NCI-H146 treated with DMSO at 0.1 percent for 48 hours (cell line): ENCODE results near the gene ELL.
A peak's percentile ranks its signal among the peaks of the same experiment; 100 is the strongest.

Source experiments
- DNase-seq: peaks from one replicate; lab custom pipeline; 2025; ENCODE audit not compliant: unreplicated experiment; lab: John Stamatoyannopoulos, UW

The ELL gene

GRCh38 chr19:18473003-18473705 is 48.7 kb downstream of the ELL start:
- no peak for DNase-seq

GRCh38 chr19:18470787-18471186 is 51.1 kb downstream of the ELL start:
- DNase-seq, result no peak

GRCh38 chr19:18469069-18469846 is 52.6 kb downstream of the ELL start:
- no peak for DNase-seq

- no peak for DNase-seq
Observed at GRCh38 chr19:18468517-18468916, 53.4 kb downstream of the ELL start.

DNA sequence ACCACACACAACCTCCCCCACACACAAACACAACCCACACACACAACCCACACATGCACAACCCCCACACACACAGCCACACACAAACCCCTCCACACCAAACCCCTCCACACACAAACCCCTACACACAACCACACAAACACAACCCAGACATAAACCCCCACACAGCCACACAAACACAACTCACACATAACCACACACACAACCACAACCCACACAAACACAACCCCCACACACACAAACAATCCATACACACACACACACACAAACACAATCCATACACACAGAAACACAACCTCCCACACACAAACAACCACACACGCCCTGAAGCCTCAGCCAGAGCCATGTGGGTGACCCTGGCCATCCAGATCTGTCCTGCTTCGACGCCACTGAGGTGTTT is 53.9 kb downstream of the ELL start:
- DNase-seq, result no peak

DNA sequence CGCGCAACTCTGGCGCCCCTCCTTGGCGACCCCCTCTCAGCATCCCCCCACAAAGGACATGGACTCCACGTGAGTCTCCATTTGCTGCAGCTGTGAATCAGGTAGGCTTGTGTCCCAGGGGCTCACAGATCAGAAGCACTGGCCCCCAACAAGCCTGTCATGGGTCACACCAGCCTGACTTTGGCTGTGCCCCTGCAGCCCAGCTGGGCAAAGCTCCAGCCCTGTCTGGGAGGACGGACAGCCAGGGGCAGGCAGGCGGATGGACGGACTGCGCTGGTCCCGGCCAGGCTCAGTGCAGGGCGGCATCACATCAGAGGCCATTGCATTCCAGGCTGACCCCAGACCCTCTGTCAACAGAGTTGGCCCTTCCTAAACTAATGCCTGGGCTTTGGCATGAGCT is 55.5 kb downstream of the ELL start:
- DNase-seq, result no peak

DNA sequence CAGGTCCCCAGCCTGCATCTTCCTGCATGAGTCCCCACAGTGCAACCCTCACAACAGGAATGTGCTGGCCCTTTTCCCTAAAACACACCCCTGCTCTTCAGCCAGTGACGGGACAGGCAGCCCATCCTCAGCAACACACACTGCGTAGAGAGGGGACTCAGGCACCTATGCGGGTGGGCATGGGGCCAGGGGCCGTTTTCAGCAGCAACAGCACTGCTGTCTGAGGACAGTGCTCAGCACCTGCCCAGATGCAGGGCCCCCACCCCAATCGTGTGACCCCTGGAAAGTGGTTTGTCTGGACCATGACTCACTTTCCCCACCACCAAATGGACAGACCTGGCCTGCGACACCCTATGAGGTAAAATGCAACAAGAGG is 55.9 kb downstream of the ELL start:
- no peak for DNase-seq

DNA sequence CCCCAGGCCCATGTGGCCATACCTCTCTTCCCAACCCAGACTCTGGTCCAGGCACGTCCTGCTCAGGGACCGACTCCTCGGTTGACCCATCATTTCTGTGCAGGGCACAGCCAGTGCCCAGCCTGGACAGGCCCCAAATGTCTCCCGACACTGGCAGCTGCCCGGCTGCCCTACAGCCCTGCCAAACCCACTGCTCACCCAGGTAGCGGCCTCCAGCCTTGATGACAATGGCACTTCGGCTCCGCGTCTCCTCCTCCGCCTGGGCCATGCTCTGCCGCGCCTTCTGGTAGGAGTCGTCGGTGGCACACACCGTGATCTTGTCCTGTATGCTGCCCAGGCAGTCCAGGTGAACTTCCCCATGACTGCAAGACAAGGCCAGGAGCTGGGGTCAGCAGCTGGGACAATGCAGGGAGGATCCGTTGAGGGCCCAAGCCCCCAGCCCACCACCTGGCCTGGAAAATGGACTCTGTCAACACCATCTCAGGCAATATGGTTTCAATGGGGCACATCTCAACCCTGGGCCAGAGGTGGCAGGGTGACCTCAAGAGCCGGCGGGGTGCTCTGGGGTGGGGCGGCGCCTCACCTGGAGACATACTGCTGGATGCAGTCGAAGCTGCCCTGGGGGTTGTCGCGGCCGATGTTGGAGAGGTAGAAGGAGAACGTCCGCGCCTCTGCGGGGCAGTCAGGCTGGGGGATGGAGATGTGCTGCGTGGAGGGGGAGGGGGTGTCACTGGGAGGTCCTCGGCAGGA is 56.5 kb downstream of the ELL start:
- DNase-seq, result no peak

DNA sequence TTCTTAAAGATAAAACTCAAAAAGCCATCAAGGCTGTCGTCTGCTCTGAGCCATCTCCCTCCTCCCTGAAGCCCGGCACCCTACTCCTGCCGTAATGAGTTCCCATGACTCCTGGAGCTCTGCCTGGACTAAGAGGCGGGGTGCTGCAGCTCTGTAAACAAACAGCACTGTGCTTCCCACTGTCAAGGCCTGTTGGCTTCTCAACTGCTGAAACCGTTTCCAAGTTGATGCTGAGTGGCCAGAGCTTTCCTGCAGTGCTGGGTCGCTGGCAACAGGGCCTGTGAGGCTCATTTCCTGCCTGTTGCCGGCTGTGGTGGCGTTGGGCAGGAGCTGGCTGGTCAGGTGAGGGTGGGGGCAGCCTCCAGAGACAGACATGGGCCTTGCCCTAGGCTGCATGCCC is 57.2 kb downstream of the ELL start:
- DNase-seq, result peak; percentile 52

- DNase-seq, result no peak
Observed at GRCh38 chr19:18461471-18461870, 60.4 kb downstream of the ELL start.

DNA sequence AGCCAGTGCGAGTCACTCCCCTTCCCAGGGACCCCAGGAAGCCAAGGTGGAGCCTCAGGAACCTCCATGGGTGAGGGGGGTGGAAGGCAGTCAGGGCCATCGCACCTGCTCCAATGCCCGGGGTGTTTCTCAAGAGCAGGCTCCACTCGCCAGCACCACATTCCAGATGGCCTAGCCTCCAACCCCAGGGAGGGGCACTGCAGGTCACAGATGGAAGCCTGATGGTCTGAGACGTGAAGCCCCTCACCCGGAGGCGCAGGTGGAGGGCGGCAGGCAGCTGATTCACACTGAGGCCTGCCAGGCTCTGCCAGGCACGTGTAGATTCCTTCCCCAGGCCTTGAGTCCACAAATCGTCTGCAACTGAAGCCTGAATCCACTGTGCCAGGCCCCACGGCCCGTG is 61.0 kb downstream of the ELL start:
- DNase-seq, result no peak

GRCh38 chr19:18457483-18458331 is 64.2 kb downstream of the ELL start:
- DNase-seq, result no peak

GRCh38 chr19:18456974-18457373 is 64.9 kb downstream of the ELL start:
- DNase-seq, result no peak

GRCh38 chr19:18456279-18456678 is 65.6 kb downstream of the ELL start:
- no peak for DNase-seq

DNA sequence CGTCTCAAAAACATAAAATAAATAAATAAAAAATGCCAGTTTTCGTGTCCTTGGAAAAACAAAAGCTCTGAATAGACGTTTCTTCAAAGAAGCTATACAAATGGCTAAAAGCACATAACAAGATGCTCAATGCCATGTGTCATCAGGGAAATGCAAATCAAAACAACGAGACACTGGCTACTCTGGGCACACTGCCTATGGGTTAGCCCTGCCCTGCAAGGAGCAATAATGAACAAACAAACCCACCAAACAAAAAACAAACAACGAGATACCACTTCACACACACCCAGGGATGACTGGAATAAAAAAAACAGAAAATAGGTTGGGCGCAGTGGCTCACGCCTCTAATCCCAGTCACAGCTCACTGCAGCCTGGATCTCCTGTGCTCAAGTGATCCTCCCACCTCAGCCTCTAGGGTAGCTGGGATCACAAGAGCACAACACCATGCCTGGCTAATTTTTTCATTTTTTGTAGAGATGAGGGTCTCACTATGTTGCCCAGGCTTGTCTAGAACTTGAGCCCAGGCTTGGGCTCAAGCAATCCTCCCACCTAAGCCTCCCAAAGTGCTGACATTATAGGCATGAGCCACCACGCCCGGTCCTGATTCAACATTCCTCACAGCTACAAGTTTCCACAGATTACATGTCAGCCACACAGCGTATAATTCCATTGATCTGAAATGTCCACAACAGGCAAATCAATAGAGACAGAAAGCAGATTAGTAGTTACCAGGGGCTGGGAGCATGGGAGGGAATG is 68.4 kb downstream of the ELL start:
- no peak for DNase-seq

DNA sequence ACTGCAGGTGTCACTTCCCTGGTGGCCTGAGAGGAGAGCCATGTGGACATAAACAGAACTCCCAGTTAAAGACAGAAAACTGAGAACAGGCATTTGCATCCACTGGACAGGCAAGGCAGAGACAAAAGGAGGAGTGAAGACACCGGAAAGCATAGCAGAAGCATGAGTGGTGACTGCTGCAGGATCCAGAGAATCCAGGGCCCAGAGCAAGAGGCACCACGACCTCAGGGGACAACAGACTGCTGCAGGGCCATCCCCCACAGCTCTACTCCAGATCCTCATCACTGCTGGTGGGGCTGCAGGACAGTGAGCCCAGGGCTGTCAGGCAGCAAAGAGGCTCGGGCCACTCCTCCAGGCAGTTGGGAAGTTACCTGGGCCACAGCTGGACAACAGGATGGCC is 69.5 kb downstream of the ELL start:
- no peak for DNase-seq

- peak; percentile 58 for DNase-seq
Observed at GRCh38 chr19:18450931-18451836, 70.7 kb downstream of the ELL start.

- no peak for DNase-seq
Observed at GRCh38 chr19:18450021-18450930, 71.6 kb downstream of the ELL start.
